Islet of Langerhans (tissue), 1 donor: ENCODE results near the gene ACOX3.

Experiments
- FAIRE-seq: peaks from one replicate; lab custom pipeline; 2011; peaks lifted over from hg19 to GRCh38; lab: Jason Lieb, UNC

Gene ACOX3

GRCh38 chr4:8372506-8372905 lies 68.0 kb downstream of the ACOX3 start:
- no peak for FAIRE-seq

GRCh38 chr4:8371596-8371995 lies 68.9 kb downstream of the ACOX3 start:
- no peak for FAIRE-seq

DNA sequence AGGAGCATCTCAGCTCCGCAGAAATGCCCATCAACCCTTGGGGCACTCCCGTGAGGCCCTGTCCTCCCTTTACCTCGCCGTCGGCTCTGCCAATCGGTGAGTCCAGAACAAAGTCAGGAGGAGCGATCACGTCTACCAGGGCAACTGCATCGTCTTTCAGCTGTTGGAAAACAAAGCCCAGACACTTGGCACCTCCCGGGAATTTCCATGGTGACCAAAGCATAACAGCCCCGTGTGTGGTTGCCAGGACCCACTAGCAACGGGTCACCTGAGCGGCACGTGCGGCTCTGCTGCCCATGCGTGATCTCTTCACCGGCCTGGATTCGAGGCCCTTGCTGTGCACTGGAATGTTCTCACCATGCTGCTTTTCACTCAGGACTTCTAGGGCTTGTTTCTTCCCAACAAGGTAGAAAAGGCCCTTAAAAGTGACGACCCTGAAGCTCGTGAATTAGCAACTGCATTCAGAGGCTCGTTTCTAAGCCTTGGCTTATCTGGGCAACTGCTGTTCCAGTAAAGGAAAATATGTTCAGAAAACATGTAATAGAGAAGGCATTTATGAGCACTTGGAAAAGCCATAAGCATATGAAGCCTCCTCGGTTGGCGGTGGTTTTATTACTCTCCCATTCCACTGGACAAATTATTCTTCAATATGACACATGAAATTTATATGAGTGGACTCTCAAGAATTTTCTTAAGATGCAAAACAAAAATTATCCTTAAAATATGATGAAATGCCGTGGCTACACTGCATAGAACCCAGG lies 69.5 kb downstream of the ACOX3 start:
- FAIRE-seq = no peak

DNA sequence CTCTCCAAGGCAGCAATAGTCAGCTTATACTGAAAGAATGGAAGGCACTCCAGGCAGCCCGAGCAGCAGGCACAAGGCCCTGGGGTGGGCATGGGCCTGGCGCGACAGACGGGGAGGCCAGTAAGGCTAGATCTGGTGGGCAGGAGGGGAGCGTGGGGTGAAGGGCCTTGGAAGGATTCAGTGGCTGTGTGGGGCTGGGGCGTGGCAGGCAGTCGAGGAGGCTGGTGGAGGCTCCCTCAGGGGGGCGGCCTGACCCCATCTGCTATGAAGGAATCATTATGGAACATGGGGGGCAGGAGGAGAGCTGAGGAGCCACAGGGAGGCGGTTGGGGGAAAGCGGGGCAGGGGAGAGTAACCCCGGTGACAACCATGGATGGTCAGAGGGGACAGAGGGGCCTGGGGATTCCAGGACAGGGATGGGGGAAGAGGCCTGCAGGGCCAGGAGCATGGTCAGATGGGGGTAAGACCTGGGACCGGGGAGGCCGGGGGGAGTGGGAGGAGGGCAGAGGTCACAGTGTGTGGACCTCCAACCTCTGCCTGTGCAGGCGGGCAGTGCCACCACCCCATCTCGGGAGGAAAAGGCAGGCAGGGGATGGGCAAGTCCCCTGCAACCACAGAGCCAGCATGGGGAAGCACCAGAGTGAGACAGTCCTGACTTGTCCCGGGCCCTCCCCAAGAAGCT lies 70.3 kb downstream of the ACOX3 start:
- no peak for FAIRE-seq

- no peak for FAIRE-seq
Measured at GRCh38 chr4:8369426-8370105, 71.0 kb downstream of the ACOX3 start.

- no peak for FAIRE-seq
Measured at GRCh38 chr4:8368998-8369397, 71.5 kb downstream of the ACOX3 start.

DNA sequence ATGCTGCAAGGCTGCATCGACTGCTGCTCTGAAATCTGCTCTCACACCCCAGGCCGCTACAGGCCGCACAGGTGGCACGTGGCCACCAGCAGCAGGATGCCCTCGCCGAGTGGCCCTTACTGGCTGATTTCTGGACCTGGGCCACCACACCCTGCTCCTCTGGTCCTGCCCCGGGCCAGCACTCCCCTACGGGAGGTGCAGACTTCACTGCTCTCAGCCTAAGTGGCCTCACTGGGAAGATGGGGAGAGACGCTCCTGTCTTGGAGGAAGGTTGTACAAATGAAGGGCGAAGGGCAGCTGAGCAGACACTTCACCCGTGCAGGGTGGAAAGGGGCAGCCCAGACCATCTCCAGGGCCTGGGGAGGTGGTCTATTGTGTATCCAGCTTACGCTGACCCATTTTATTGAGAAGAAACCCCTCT lies 72.5 kb downstream of the ACOX3 start:
- no peak for FAIRE-seq

DNA sequence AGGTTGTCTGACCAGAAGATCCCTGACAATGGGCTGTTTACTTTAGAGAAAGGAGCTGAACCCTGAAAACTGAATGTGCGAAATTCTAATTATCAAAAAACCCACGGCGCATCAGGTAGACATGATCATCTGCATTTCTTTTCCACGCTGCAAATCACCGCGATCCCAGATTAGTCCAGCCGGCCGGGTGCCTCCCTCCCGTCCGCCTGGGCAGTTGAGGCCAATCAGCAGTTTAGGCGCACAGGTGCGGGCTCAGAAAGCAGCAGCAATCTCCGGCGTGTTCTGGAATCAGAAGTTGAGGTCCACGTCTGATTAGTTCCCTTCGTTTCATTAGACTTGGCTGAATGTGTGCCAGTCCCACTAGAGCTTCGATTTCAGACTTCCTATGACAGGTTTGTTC lies 73.9 kb downstream of the ACOX3 start:
- no peak for FAIRE-seq

- FAIRE-seq = no peak
Measured at GRCh38 chr4:8365951-8366350, 74.6 kb downstream of the ACOX3 start.

DNA sequence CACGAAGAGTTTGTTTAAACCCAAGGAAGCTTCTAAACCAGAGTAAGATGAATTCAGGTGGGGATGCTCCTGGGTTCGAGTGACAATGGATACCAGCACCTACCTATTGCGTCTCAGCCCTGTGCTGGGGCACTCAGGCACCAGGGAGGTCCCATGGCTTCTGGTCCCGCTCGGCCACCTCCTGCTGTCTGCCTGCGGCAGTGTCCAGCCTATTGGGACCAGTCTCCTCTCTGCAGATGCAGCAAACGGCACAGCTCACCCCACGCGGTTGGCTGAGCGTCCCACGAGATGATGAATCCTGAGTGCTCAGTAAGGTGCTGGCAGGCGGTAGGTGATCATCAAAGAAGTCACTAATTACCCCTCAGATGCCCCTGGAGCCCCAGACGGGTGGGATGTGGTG lies 75.2 kb downstream of the ACOX3 start:
- no peak for FAIRE-seq

DNA sequence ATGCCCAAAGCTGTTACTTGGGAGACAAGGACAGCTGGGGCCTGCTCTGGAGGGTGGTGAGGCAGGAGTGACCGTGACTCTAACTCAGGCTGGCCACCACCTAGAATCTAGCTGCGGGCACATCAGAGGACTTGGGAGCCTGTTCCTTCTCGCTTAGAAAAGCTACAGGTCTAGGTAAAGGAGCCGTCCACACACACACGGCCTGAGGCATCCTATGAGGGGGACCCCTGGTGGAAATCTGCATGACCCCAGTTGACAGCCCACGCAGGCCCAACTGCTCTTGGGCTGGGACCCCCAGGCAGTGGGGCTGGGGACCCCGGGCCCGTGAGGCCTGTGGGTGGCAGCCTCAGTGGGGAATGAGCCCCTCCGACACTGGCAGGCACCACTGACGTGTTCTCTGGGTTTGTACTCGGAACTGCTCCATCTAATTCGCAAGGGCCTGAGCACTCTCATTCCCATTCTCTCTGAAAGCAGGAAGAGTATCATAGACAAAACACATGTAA lies 75.6 kb downstream of the ACOX3 start:
- no peak for FAIRE-seq

DNA sequence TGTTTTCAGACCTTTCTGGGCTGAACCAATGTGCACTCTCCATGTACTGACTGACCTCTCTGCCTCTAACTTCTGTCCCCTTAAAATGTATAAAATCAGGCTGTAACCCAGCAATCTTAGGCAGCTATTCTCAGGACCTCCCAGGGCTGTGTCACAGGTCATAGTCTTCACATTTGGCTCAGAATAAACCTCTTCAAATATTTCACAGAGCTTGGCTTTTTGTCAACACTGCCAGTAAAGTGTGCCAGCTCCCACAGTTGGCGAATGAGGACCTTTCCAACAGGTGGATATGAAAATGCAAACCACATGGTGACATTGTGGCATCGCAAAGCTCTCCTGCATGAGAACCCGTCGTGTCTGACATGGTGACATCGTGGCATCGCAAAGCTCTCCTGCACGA lies 76.4 kb downstream of the ACOX3 start:
- no peak for FAIRE-seq

- FAIRE-seq = no peak
Measured at GRCh38 chr4:8362483-8362882, 78.0 kb downstream of the ACOX3 start.

GRCh38 chr4:8359193-8359592 lies 81.3 kb downstream of the ACOX3 start:
- FAIRE-seq = no peak

GRCh38 chr4:8356856-8357255 lies 83.7 kb downstream of the ACOX3 start:
- no peak for FAIRE-seq

- no peak for FAIRE-seq
Measured at GRCh38 chr4:8355864-8356565, 84.5 kb downstream of the ACOX3 start.

- no peak for FAIRE-seq
Measured at GRCh38 chr4:8355306-8355705, 85.2 kb downstream of the ACOX3 start.

DNA sequence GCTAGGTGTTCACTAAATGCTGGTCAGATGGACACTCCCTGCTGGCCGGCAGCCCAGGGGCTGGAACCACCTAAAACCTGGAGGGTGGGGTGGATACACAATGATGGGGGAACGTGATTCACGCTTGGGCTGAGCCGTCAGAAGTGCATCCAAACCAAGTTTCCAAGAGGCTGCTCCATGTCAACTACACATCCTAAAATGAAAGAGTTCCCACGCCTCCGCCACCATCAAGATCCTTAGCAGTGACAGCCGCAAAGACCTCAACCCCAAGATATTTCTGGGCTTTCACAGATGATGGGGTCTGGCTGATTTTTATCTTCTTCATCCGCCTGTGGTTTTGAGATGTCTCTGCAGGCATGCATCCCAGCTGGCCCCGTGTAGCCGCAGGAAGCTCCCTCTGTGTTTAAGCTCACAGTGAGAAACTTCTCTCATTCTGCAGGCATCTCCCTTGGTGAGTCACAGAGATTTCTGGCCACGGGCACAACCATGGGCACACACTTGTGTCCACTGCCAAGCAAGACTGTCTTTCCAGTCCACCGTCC lies 86.5 kb downstream of the ACOX3 start:
- FAIRE-seq = no peak

DNA sequence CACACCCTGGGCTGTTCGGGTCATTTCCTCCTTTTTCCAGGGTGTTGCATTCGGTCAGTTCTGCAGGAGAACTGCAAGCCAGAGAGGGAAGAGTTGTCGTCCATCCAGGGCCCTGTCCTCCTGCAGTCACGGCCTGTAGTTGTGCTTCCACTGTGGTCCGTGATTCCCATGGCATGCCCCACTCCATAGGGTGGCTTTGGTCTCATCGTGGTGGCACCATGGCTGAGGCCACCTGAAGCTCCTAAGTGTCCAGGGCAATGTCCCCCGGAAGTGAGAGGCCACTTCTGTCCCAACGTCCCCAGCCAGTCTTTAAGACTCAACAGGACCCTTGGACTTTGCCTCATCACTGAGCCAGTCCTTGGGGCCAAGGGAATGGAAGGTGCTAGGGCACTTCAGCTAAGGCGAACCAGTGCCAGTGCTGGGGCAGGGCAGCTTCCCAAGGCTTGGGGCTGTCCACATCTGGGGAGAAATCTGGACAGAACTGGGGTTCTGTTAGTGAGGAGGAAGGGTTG lies 87.3 kb downstream of the ACOX3 start:
- FAIRE-seq = no peak

DNA sequence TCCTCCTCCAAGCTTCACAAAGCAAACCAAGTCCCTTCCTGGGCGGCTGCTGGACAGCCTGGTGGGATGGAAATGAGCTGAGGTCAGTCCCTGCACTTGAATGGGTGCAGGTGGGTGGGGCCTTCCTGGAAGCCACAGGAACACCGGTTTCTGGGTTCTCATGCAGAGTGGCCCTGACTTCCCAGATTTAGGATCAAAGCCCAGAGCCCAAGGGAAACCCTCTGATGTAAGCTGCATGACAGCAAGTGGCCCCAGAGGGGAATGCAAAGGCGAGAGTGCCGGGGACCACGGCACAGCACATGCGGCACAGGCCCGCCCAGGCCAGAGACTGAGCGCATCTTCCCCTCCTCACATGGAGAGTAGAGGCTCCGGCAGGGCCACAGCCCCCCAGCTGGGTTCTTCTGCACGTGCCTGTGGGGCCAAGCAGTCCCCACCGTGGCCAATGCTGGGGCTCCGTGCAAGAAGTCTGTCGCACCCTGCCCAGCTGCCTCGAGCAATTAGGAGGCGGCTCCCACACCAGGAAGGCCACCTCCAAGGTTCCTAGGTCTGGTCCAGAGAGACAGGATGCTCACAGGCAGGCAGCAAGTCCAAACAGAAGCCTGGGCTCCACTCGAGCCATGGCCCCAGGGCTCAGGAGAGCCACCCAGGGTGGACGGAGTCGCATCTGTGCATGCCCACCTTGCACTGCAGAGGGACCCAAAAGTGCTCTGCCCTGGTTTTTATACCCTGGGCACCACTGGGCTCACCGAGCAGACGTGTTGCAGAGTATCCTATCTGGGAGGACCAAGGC lies 88.0 kb downstream of the ACOX3 start:
- FAIRE-seq = no peak

- FAIRE-seq = no peak
Measured at GRCh38 chr4:8351931-8352367, 88.6 kb downstream of the ACOX3 start.
